ENCODE data around the gene RBMY1J. TPM values are rescaled to one million over a fixed set of nuclear protein-coding genes. Genes with fewer than 3 reads are reported as not detected.
"Not testable (repeated sequence)": the region's sequence is repeated elsewhere in the genome, so short reads cannot be mapped to it uniquely, and the experiment has no call there.

RBMY1J gene
- total RNA-seq (not detected), polyA plus RNA-seq (ENCODE audit: insufficient read depth in 1 of 8, insufficient read length in 8 of 8, low replicate concordance in 1 of 8) (not detected)
- long read RNA-seq, donor 1 = 0 reads
- long read RNA-seq, donor 2 = 0 reads
- long read RNA-seq, donor 3 = 0 reads
- long read RNA-seq, donor 4 = 0 reads
- long read RNA-seq, donor 5 = 0 reads
- long read RNA-seq, donor 6 = 0 reads
- long read RNA-seq, donor 7 = 0 reads
- long read RNA-seq, donor 8 = 0 reads
- long read RNA-seq, donor 9 = 0 reads
- long read RNA-seq, donor 10 = 0 reads
- long read RNA-seq, donor 11 = 0 reads

- not testable (repeated sequence) for DNase-seq; H3K9me3 ChIP-seq (replicated peaks; ENCODE audit: control insufficient read depth, low read depth, low read length); H3K27me3 ChIP-seq (ENCODE audit: control insufficient read depth, insufficient read depth, low read length); H3K4me1 ChIP-seq (ENCODE audit: control insufficient read depth, insufficient read depth, low read length); H3K27ac ChIP-seq (ENCODE audit: low read length); H3K36me3 ChIP-seq (ENCODE audit: control insufficient read depth, insufficient read depth, low read length); H3K4me3 ChIP-seq (ENCODE audit: low read length)
- no CpG with 5 or more reads among the region's 26 CpGs for WGBS (ENCODE audit: insufficient coverage)
Observed at GRCh38 chrY:22403110-22403509, at the start of gene RBMY1J. RBMY1J (plus strand) TSS chrY:22403410; CDS start chrY:22405448, 2,038 bp downstream.

GRCh38 chrY:22367416-22367815, 35.8 kb upstream of the RBMY1J start:
- DNase-seq = no peak
- H3K4me1 ChIP-seq (ENCODE audit: control insufficient read depth, insufficient read depth, low read length) = no peaks in the 10 kb centered on the region
- H3K36me3 ChIP-seq (ENCODE audit: control insufficient read depth, insufficient read depth, low read length) = no peaks in the 10 kb centered on the region

GRCh38 chrY:22370623-22371022, 32.6 kb upstream of the RBMY1J start:
- no peak overlapping the region for H3K4me3 ChIP-seq (ENCODE audit: low read length)

More at GRCh38 chrY:22367416-22367815, 35.8 kb upstream of the RBMY1J start:
- H3K9me3 ChIP-seq (replicated peaks; ENCODE audit: control insufficient read depth, low read depth, low read length) = no peaks in the 10 kb centered on the region
- H3K27me3 ChIP-seq (ENCODE audit: control insufficient read depth, insufficient read depth, low read length) = no peaks in the 10 kb centered on the region
- H3K4me3 ChIP-seq (ENCODE audit: low read length) = no peak overlapping the region
- WGBS (ENCODE audit: insufficient coverage) = no CpG with 5 or more reads among the region's 14 CpGs
- H3K27ac ChIP-seq (ENCODE audit: low read length) = no peak overlapping the region

GRCh38 chrY:22373494-22373893, 29.7 kb upstream of the RBMY1J start:
- no peak overlapping the region for H3K27ac ChIP-seq (ENCODE audit: low read length)
- H3K36me3 ChIP-seq (ENCODE audit: control insufficient read depth, insufficient read depth, low read length) = no peaks in the 10 kb centered on the region
- no peak overlapping the region for H3K4me3 ChIP-seq (ENCODE audit: low read length)
- no peaks in the 10 kb centered on the region for H3K9me3 ChIP-seq (replicated peaks; ENCODE audit: control insufficient read depth, low read depth, low read length)
- no peaks in the 10 kb centered on the region for H3K4me1 ChIP-seq (ENCODE audit: control insufficient read depth, insufficient read depth, low read length)
- H3K27me3 ChIP-seq (ENCODE audit: control insufficient read depth, insufficient read depth, low read length) = no peaks in the 10 kb centered on the region
- no peak for DNase-seq

More at GRCh38 chrY:22370623-22371022, 32.6 kb upstream of the RBMY1J start:
- no peaks in the 10 kb centered on the region for H3K36me3 ChIP-seq (ENCODE audit: control insufficient read depth, insufficient read depth, low read length)
- no peaks in the 10 kb centered on the region for H3K9me3 ChIP-seq (replicated peaks; ENCODE audit: control insufficient read depth, low read depth, low read length)
- H3K4me1 ChIP-seq (ENCODE audit: control insufficient read depth, insufficient read depth, low read length) = no peaks in the 10 kb centered on the region
- no peaks in the 10 kb centered on the region for H3K27me3 ChIP-seq (ENCODE audit: control insufficient read depth, insufficient read depth, low read length)
- no peak overlapping the region for H3K27ac ChIP-seq (ENCODE audit: low read length)
- DNase-seq = no peak

GRCh38 chrY:22444718-22445396, 41.6 kb downstream of the RBMY1J start:
- H3K9me3 ChIP-seq (replicated peaks; ENCODE audit: control insufficient read depth, low read depth, low read length); H3K4me3 ChIP-seq (ENCODE audit: low read length); H3K27ac ChIP-seq (ENCODE audit: low read length); DNase-seq; H3K36me3 ChIP-seq (ENCODE audit: control insufficient read depth, insufficient read depth, low read length); H3K4me1 ChIP-seq (ENCODE audit: control insufficient read depth, insufficient read depth, low read length); H3K27me3 ChIP-seq (ENCODE audit: control insufficient read depth, insufficient read depth, low read length): not testable (repeated sequence)
- WGBS (ENCODE audit: insufficient coverage) = no CpG with 5 or more reads among the region's 8 CpGs

- DNase-seq; H3K4me1 ChIP-seq (ENCODE audit: control insufficient read depth, insufficient read depth, low read length); H3K36me3 ChIP-seq (ENCODE audit: control insufficient read depth, insufficient read depth, low read length); H3K27me3 ChIP-seq (ENCODE audit: control insufficient read depth, insufficient read depth, low read length); H3K9me3 ChIP-seq (replicated peaks; ENCODE audit: control insufficient read depth, low read depth, low read length); H3K27ac ChIP-seq (ENCODE audit: low read length); H3K4me3 ChIP-seq (ENCODE audit: low read length): not testable (repeated sequence)
- no CpG with 5 or more reads among the region's 8 CpGs for WGBS (ENCODE audit: insufficient coverage)
Observed at GRCh38 chrY:22455522-22455921, 52.3 kb downstream of the RBMY1J start.

GRCh38 chrY:22461962-22462361, 58.8 kb downstream of the RBMY1J start:
- H3K36me3 ChIP-seq (ENCODE audit: control insufficient read depth, insufficient read depth, low read length); DNase-seq; H3K27ac ChIP-seq (ENCODE audit: low read length); H3K27me3 ChIP-seq (ENCODE audit: control insufficient read depth, insufficient read depth, low read length); H3K9me3 ChIP-seq (replicated peaks; ENCODE audit: control insufficient read depth, low read depth, low read length); H3K4me1 ChIP-seq (ENCODE audit: control insufficient read depth, insufficient read depth, low read length); H3K4me3 ChIP-seq (ENCODE audit: low read length): not testable (repeated sequence)
- no CpG with 5 or more reads among the region's 10 CpGs for WGBS (ENCODE audit: insufficient coverage)

Other genes with a start within 250 kb of the RBMY1J start
- gene RBMY1F, start 220.5 kb upstream of the RBMY1J start, total RNA-seq = not detected
- gene RBMY1F, start 220.5 kb upstream of the RBMY1J start, polyA plus RNA-seq (ENCODE audit: insufficient read depth in 1 of 8, insufficient read length in 8 of 8, low replicate concordance in 1 of 8) = not detected

Measured in muscle of leg (tissue), 16 donors.